PC-3 (cell line): ENCODE results near the gene TXNDC11. TPM values are rescaled to one million over a fixed set of nuclear protein-coding genes. Genes with fewer than 3 reads are reported as not detected.

Experiments used
- ATAC-seq: fragments of 200-7000 bp; cut with Tn5 transposase; 2 replicates; pipeline ENCODE4 v1.9.1; 2020; ENCODE audit warnings: mild to moderate bottlenecking, moderate library complexity
- BruUV-seq: library from RNA; stranded (reverse); fragments of 400-500 nt; replicated peaks from 2 replicates; lab custom pipeline; 2021; lab: Mats Ljungman, UMichigan
- CTCF ChIA-PET: fragments of 300-600 bp; sonication (Branson Sonifier 250); formaldehyde crosslinking; loops from one replicate; lab custom pipeline; 2022; ENCODE audit warnings: antibody characterized with exemption; lab: Charles Lee
- POLR2A ChIA-PET: fragments of 300-600 bp; sonication (Branson Sonifier 250); formaldehyde crosslinking; loops from one replicate; lab custom pipeline; 2022; ENCODE audit warnings: antibody characterized with exemption; ENCODE audit not compliant: unreplicated experiment; lab: Charles Lee
- DNase-seq: peaks from one replicate; pipeline ENCODE4 v3.0.0-alpha.2; 2015
- H2AFZ ChIP-seq: fragments of 300-600 bp; sonication (generic); 2 replicates; pipeline ENCODE4 v1.6.0; 2016; ENCODE audit warnings: antibody characterized with exemption, low read length
- H3F3A ChIP-seq: fragments of 300-600 bp; sonication (generic); one replicate; pipeline ENCODE4 v1.6.0; 2017; ENCODE audit warnings: antibody characterized with exemption, low read length, control low read depth, mild to moderate bottlenecking; ENCODE audit not compliant: unreplicated experiment
- H3K27ac ChIP-seq: fragments of 300-600 bp; sonication (generic); 2 replicates; pipeline ENCODE4 v1.5.1; 2016; ENCODE audit warnings: mild to moderate bottlenecking, low read length
- H3K27me3 ChIP-seq: fragments of 300-600 bp; sonication (generic); 2 replicates; pipeline ENCODE4 v1.6.1; 2016; ENCODE audit warnings: low read length, mixed read lengths
- H3K36me3 ChIP-seq: fragments of 300-600 bp; sonication (generic); 2 replicates; pipeline ENCODE4 v1.6.1; 2016; ENCODE audit warnings: low read depth, mixed run types, low read length, mixed read lengths
- H3K4me1 ChIP-seq: fragments of 300-600 bp; sonication (generic); 2 replicates; pipeline ENCODE4 v1.5.1; 2016; ENCODE audit warnings: low read length; ENCODE audit not compliant: insufficient read depth
- H3K4me2 ChIP-seq: fragments of 300-600 bp; sonication (generic); 2 replicates; pipeline ENCODE4 v1.6.0; 2016; ENCODE audit warnings: low read length
- H3K4me3 ChIP-seq: fragments of 300-600 bp; sonication (generic); 2 replicates; pipeline ENCODE4 v1.5.1; 2016; ENCODE audit warnings: mild to moderate bottlenecking, low read length, mixed read lengths
- H3K79me2 ChIP-seq: fragments of 300-600 bp; sonication (generic); 2 replicates; pipeline ENCODE4 v1.6.1; 2017; ENCODE audit warnings: low read length, mixed read lengths
- H3K9ac ChIP-seq: fragments of 300-600 bp; sonication (generic); 2 replicates; pipeline ENCODE4 v1.6.0; 2016; ENCODE audit warnings: mild to moderate bottlenecking, low read length
- H3K9me2 ChIP-seq: fragments of 300-600 bp; sonication (generic); replicated peaks from 2 replicates; pipeline ENCODE4 v1.6.1; 2016; ENCODE audit warnings: mixed run types, low read length, mixed read lengths
- H3K9me3 ChIP-seq: fragments of 300-600 bp; sonication (generic); 2 replicates; pipeline ENCODE4 v1.6.1; 2016; ENCODE audit warnings: low read length, mixed read lengths
- H4K20me1 ChIP-seq: fragments of 300-600 bp; sonication (generic); 2 replicates; pipeline ENCODE4 v1.6.1; 2016; ENCODE audit warnings: low read length, mixed read lengths
- EZH2 ChIP-seq: fragments of 300-600 bp; sonication (generic); IDR thresholded peaks from one replicate; pipeline ENCODE4 v1.6.1; 2017; ENCODE audit warnings: antibody characterized with exemption, mild to moderate bottlenecking, low read length; ENCODE audit not compliant: unreplicated experiment
- EZH2phosphoT487 ChIP-seq: fragments of 300-600 bp; sonication (generic); IDR thresholded peaks from 2 replicates; pipeline ENCODE4 v1.6.1; 2018; ENCODE audit warnings: mild to moderate bottlenecking, antibody characterized with exemption, low read length, borderline replicate concordance
- intact Hi-C: fragments of 100-400 bp; cut with micrococcal nuclease; formaldehyde crosslinking; loops from 2 replicates; pipeline ENCODE4 v1.9.0; 2023
- total RNA-seq: library from RNA; depleted of rRNA; stranded (reverse); fragments of >200 nt; gene quantifications from 2 replicates; pipeline ENCODE4 v1.2.3, GENCODE V29; 2014
- TF ChIP-seq, protein P1 (sequence below): fragments of 300-600 bp; sonication (generic); conservative IDR thresholded peaks from 2 replicates; pipeline ENCODE4 v1.5.1; 2017; ENCODE audit warnings: antibody characterized with exemption, low read depth, mild to moderate bottlenecking, low read length

The TXNDC11 gene
- total RNA-seq, 1 experiment from 2014 or later: 20.2 TPM

GRCh38 chr16:11755022-11755760 lies 12.5 kb upstream of the TXNDC11 start:
- H3K4me1 ChIP-seq: peaks cover 12% of the 10 kb centered on the region
- ATAC-seq (peak; percentile 27; the same call in 1 of the 2 replicates), DNase-seq (no peak)
- H3K27me3 ChIP-seq: no peaks in the 10 kb centered on the region
- H2AFZ ChIP-seq: no peak overlapping the region
- ChIA-PET POLR2A (no interaction called here), CTCF (no interaction called here)
- BruUV-seq: no TSS peak
- no peaks in the 10 kb centered on the region for H3K79me2 ChIP-seq
- H3K9ac ChIP-seq: no peak overlapping the region
- no peak overlapping the region for H3K4me2 ChIP-seq
- TF ChIP-seq EZH2phosphoT487 (no peak), EZH2 (no peak)
- TF ChIP-seq, protein P1, sequence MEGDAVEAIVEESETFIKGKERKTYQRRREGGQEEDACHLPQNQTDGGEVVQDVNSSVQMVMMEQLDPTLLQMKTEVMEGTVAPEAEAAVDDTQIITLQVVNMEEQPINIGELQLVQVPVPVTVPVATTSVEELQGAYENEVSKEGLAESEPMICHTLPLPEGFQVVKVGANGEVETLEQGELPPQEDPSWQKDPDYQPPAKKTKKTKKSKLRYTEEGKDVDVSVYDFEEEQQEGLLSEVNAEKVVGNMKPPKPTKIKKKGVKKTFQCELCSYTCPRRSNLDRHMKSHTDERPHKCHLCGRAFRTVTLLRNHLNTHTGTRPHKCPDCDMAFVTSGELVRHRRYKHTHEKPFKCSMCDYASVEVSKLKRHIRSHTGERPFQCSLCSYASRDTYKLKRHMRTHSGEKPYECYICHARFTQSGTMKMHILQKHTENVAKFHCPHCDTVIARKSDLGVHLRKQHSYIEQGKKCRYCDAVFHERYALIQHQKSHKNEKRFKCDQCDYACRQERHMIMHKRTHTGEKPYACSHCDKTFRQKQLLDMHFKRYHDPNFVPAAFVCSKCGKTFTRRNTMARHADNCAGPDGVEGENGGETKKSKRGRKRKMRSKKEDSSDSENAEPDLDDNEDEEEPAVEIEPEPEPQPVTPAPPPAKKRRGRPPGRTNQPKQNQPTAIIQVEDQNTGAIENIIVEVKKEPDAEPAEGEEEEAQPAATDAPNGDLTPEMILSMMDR: no peak
- H3K4me3 ChIP-seq: no peak overlapping the region
- no peaks in the 10 kb centered on the region for H4K20me1 ChIP-seq
- intact Hi-C loops: no loop called here
- H3K36me3 ChIP-seq: peaks cover 15% of the 10 kb centered on the region; the same call in 1 of the 2 replicates
- no peaks in the 10 kb centered on the region for H3K9me2 ChIP-seq
- no peak overlapping the region for H3K27ac ChIP-seq
- H3F3A ChIP-seq: no peaks in the 10 kb centered on the region
- no peaks in the 10 kb centered on the region for H3K9me3 ChIP-seq

DNA sequence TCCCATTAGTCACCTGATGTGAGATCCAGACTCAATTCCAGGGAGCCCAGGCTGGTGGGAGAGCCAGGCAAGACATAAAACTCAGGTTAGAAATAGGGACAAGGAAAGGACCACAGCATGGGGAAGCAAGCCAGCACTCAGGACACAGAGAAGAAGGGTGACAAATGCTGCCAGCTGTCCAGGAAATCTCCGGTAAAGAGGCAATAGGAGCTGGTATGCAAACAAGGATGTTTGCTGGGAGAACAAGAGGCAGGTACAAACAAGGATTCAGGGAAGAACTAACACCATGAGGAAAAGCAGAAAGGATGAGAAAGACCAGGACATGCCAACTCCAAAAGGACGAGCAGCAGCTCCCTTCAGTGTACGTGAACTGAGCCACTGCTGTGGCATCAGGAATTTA lies 10.2 kb upstream of the TXNDC11 start:
- H3K27me3 ChIP-seq: no peaks in the 10 kb centered on the region
- H3K9me3 ChIP-seq: no peaks in the 10 kb centered on the region
- TF ChIP-seq, protein P1: no peak
- TF ChIP-seq EZH2 (no peak), EZH2phosphoT487 (no peak)
- H3K36me3 ChIP-seq: peaks cover 18% of the 10 kb centered on the region; the same call in 1 of the 2 replicates
- no peak overlapping the region for H3K4me2 ChIP-seq
- H4K20me1 ChIP-seq: no peaks in the 10 kb centered on the region
- ChIA-PET CTCF (interaction anchor here (0.6 kb wide), 1 partner anchor 44 kb away, joined by 3 read pairs; the partner anchor contains the start of gene ZC3H7A), POLR2A (no interaction called here)
- DNase-seq (no peak), ATAC-seq (no peak)
- BruUV-seq: no TSS peak
- no peaks in the 10 kb centered on the region for H3K79me2 ChIP-seq
- H3F3A ChIP-seq: no peaks in the 10 kb centered on the region
- no peak overlapping the region for H3K27ac ChIP-seq
- peaks cover 5% of the 10 kb centered on the region for H3K4me1 ChIP-seq
- intact Hi-C loops: no loop called here
- no peak overlapping the region for H2AFZ ChIP-seq
- no peak overlapping the region for H3K9ac ChIP-seq
- no peak overlapping the region for H3K4me3 ChIP-seq
- H3K9me2 ChIP-seq: no peaks in the 10 kb centered on the region

GRCh38 chr16:11750056-11750455 lies 7.4 kb upstream of the TXNDC11 start:
- no peaks in the 10 kb centered on the region for H3K9me3 ChIP-seq
- H3K27ac ChIP-seq: no peak overlapping the region
- peaks cover 18% of the 10 kb centered on the region; the same call in 1 of the 2 replicates for H3K36me3 ChIP-seq
- no peaks in the 10 kb centered on the region for H3K79me2 ChIP-seq
- TF ChIP-seq, protein P1: no peak
- TF ChIP-seq EZH2 (no peak), EZH2phosphoT487 (no peak)
- no TSS peak for BruUV-seq
- no peaks in the 10 kb centered on the region for H4K20me1 ChIP-seq
- DNase-seq (no peak), ATAC-seq (no peak)
- H3K27me3 ChIP-seq: no peaks in the 10 kb centered on the region
- H2AFZ ChIP-seq: no peak overlapping the region
- H3K9me2 ChIP-seq: no peaks in the 10 kb centered on the region
- no peak overlapping the region for H3K9ac ChIP-seq
- H3K4me2 ChIP-seq: no peak overlapping the region
- POLR2A ChIA-PET: no interaction called here
- intact Hi-C loops: no loop called here
- no peaks in the 10 kb centered on the region for H3F3A ChIP-seq
- no peaks in the 10 kb centered on the region for H3K4me1 ChIP-seq
- no peak overlapping the region for H3K4me3 ChIP-seq
- CTCF ChIA-PET: no interaction called here
